Right atrium auricular region (tissue), 2 donors: ENCODE data around the gene CHRND. TPM values are rescaled to one million over a fixed set of nuclear protein-coding genes. Genes with fewer than 3 reads are reported as not detected.

ENCODE experiments used
- DNase-seq: peaks from one replicate; pipeline ENCODE4 v3.0.0-alpha.2; 2019; ENCODE audit warnings: low spot score
- H3K27ac ChIP-seq, 2 donors: fragments of 200-600 bp; sonication (generic); 1 replicate in 1 of 2; 2 replicates in 1 of 2; pipeline ENCODE4 v1.5.1; 2016 to 2019
- H3K27me3 ChIP-seq, 2 donors: fragments of 200-600 bp; sonication (generic); one replicate each; pipeline versions ENCODE4 v1.5.1 to v1.6.0; 2017 to 2019
- H3K36me3 ChIP-seq: fragments of 200-600 bp; sonication (generic); one replicate; pipeline ENCODE4 v1.5.1; 2016
- H3K4me1 ChIP-seq, 2 donors: fragments of 200-600 bp; sonication (generic); one replicate each; pipeline versions ENCODE4 v1.5.1 to v1.6.0; 2017 to 2019
- H3K4me3 ChIP-seq, 2 donors: fragments of 200-600 bp; sonication (generic); 1 replicate in 1 of 2; 2 replicates in 1 of 2; pipeline ENCODE4 v1.5.1; 2017 to 2019; ENCODE audit warnings: mild to moderate bottlenecking in 1 of 2, moderate library complexity in 1 of 2
- H3K9me3 ChIP-seq, 2 donors: fragments of 200-600 bp; sonication (generic); one replicate each; pipeline ENCODE4 v1.5.1; 2019
- CTCF ChIP-seq, 2 donors: fragments of 200-600 bp; sonication (generic); IDR thresholded peaks; one replicate each; pipeline ENCODE4 v1.5.1; 2019; ENCODE audit warnings: antibody characterized with exemption in 2 of 2
- total RNA-seq, 2 donors: library from RNA; depleted of rRNA; stranded (reverse); fragments of >200 nt; gene quantifications; one replicate each; pipeline ENCODE4 v1.1.0, GENCODE V29; 2016

CHRND gene
- total RNA-seq, 2 donors from 2014 or later, result 0.19 TPM; not detected in 1

GRCh38 chr2:232487385-232488096 is 38.4 kb upstream of the CHRND start, which contains the start of gene ECEL1:
Gene ECEL1, minus strand, starts transcription at chr2:232487834. Its CDS starts 1,181 bp downstream, at chr2:232486653.
- Histone ChIP-seq H3K4me1 (peaks cover 0 to 18% of the 10 kb centered on the region in 2 donors), H3K9me3 (no peaks in the 10 kb centered on the region), H3K27ac (no peak within 1 kb of the TSS), H3K36me3 (no peaks in the 10 kb centered on the region), H3K27me3 (peaks cover 5 to 8% of the 10 kb centered on the region in 2 donors), H3K4me3 (peak within 1 kb of the TSS in 1 of 2 donors; percentile 32)
- no peak for TF ChIP-seq CTCF (IDR thresholded peaks at IDR 0.05)
- DNase-seq, result no peak

GRCh38 chr2:232488097-232488711 is 37.8 kb upstream of the CHRND start:
- no peaks in the 10 kb centered on the region for H3K36me3 ChIP-seq
- no peak overlapping the region for H3K27ac ChIP-seq
- no peak overlapping the region for H3K4me3 ChIP-seq
- no peak for DNase-seq
- TF ChIP-seq CTCF (IDR thresholded peaks at IDR 0.05), result no peak
- peaks cover 5 to 8% of the 10 kb centered on the region in 2 donors for H3K27me3 ChIP-seq
- H3K9me3 ChIP-seq, result no peaks in the 10 kb centered on the region
- H3K4me1 ChIP-seq, result peaks cover 0 to 18% of the 10 kb centered on the region in 2 donors

GRCh38 chr2:232488721-232489300 is 37.1 kb upstream of the CHRND start:
- DNase-seq, result no peak
- Histone ChIP-seq H3K9me3 (no peaks in the 10 kb centered on the region), H3K4me3 (no peak overlapping the region), H3K27me3 (peaks cover 5 to 8% of the 10 kb centered on the region in 2 donors), H3K27ac (no peak overlapping the region), H3K4me1 (peaks cover 0 to 18% of the 10 kb centered on the region in 2 donors), H3K36me3 (no peaks in the 10 kb centered on the region)
- TF ChIP-seq CTCF (IDR thresholded peaks at IDR 0.05), result no peak

- H3K4me1 ChIP-seq, result peaks cover 0 to 18% of the 10 kb centered on the region in 2 donors
- H3K27ac ChIP-seq, result no peak overlapping the region
- peaks cover 5 to 8% of the 10 kb centered on the region in 2 donors for H3K27me3 ChIP-seq
- no peak for TF ChIP-seq CTCF (IDR thresholded peaks at IDR 0.05)
- no peaks in the 10 kb centered on the region for H3K36me3 ChIP-seq
- no peaks in the 10 kb centered on the region for H3K9me3 ChIP-seq
- DNase-seq, result no peak
- H3K4me3 ChIP-seq, result no peak overlapping the region
These were observed 36.3 kb upstream of the CHRND start for GRCh38 chr2:232489516-232490220.

GRCh38 chr2:232490221-232491138 is 35.5 kb upstream of the CHRND start:
- H3K4me3 ChIP-seq, result no peak overlapping the region
- peaks cover 0 to 16% of the 10 kb centered on the region in 2 donors for H3K4me1 ChIP-seq
- H3K9me3 ChIP-seq, result no peaks in the 10 kb centered on the region
- H3K27ac ChIP-seq, result no peak overlapping the region
- peaks cover 4 to 8% of the 10 kb centered on the region in 2 donors for H3K27me3 ChIP-seq
- no peak for DNase-seq
- TF ChIP-seq CTCF (IDR thresholded peaks at IDR 0.05), result no peak
- no peaks in the 10 kb centered on the region for H3K36me3 ChIP-seq
